Ovary (tissue), 3 donors: ENCODE results near the gene CCR1.

Experiments
- POLR2A ChIP-seq: fragments of 450-650 bp; IDR thresholded peaks from one replicate; pipeline ENCODE4 v1.6.1; 2017; ENCODE audit warnings: antibody characterized with exemption, mild to moderate bottlenecking, moderate library complexity
- TF ChIP-seq, protein P1 (sequence below), 3 donors: fragments of 450-650 bp in 2 of 3; fragments of 200-600 bp in 1 of 3; IDR thresholded peaks; one replicate each; pipeline versions ENCODE4 v1.5.1 to v1.8.0; 2016 to 2022; ENCODE audit warnings: antibody characterized with exemption in 3 of 3, mild to moderate bottlenecking in 1 of 3
- donor health status: DM: no; HTN: no; CAD: no.

DNA sequence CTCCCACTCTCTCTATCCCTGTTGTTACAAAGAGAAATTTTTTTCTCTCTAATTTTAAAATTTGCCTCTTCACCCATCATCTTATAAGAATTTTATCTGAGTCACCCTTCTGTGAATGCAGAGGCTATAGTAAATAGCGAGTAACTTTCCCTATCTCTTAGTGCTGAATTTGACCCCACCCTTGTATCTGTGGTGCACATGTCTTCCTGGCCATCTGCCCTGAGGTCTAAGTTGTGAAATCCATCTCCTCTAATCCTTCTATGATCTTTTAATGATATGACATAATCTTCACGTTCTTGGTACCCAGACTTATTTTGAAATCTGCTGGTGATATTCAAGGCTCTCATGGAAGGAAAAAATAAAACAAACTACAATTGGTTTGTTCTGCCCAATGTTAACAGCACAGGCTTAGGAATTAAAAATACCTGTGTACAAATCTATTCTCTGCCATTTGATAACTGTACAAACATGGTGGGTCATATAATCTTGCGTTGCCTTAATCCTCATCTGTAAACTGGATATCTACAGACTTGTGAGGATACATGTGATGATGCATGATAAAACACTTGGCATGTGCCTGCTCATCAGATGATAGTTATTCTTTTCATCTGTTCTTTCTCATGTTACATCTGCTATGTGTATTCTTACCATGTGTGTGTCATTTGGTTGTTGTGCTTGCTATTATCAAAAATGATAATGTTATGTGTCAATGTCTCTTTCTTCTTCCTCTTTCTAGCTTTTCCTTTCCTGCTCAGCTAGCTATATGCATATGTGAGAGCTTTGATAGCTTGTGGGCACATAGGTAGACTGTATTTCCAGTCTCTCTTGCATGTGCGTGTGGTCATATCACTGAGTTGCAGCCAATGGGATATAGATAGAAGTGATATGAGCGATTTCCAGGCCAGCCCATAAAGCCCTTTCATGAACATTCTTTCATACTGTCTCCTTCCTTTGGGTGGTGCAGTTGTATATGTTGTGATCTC is 20.4 kb upstream of the CCR1 start:
- TF ChIP-seq POLR2A = no peak
- TF ChIP-seq, protein P1, sequence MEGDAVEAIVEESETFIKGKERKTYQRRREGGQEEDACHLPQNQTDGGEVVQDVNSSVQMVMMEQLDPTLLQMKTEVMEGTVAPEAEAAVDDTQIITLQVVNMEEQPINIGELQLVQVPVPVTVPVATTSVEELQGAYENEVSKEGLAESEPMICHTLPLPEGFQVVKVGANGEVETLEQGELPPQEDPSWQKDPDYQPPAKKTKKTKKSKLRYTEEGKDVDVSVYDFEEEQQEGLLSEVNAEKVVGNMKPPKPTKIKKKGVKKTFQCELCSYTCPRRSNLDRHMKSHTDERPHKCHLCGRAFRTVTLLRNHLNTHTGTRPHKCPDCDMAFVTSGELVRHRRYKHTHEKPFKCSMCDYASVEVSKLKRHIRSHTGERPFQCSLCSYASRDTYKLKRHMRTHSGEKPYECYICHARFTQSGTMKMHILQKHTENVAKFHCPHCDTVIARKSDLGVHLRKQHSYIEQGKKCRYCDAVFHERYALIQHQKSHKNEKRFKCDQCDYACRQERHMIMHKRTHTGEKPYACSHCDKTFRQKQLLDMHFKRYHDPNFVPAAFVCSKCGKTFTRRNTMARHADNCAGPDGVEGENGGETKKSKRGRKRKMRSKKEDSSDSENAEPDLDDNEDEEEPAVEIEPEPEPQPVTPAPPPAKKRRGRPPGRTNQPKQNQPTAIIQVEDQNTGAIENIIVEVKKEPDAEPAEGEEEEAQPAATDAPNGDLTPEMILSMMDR (IDR thresholded peaks at IDR 0.05) = no peak
